Brain microvascular endothelial cell (primary cell): Measurements from ENCODE around the gene EDEM3.
"Not testable (repeated sequence)": the region's sequence is repeated elsewhere in the genome, so short reads cannot be mapped to it uniquely, and the experiment has no call there.

ENCODE experiments used
- DNase-seq: peaks from one replicate; pipeline ENCODE4 v3.0.0-alpha.2; 2020
- H3K27ac ChIP-seq: fragments of 250-450 bp; sonication (Bioruptor Pico); 2 replicates; pipeline ENCODE4 v1.5.1; 2020; ENCODE audit warnings: mild to moderate bottlenecking, moderate library complexity
- H3K27me3 ChIP-seq: fragments of 250-450 bp; sonication (Bioruptor Pico); replicated peaks from 2 replicates; pipeline ENCODE4 v1.5.1; 2020; ENCODE audit warnings: mild to moderate bottlenecking
- H3K36me3 ChIP-seq: fragments of 250-450 bp; sonication (Bioruptor Pico); replicated peaks from 2 replicates; pipeline ENCODE4 v1.5.1; 2020; ENCODE audit warnings: mild to moderate bottlenecking
- H3K4me3 ChIP-seq: 2 replicates; pipeline ENCODE4 v1.5.1; 2011; ENCODE audit warnings: low read depth, mild to moderate bottlenecking, control low read depth, low read length, moderate library complexity
- in situ Hi-C: cut with HindIII; loops from 2 replicates; pipeline ENCODE4 v1.10.0; 2017; ENCODE audit warnings: low sequenced_read_pairs, low pct_ligation_motif_present
- TF ChIP-seq, protein P1 (sequence below): IDR thresholded peaks from 2 replicates; pipeline ENCODE4 v1.5.1; 2011; ENCODE audit warnings: low read depth, mild to moderate bottlenecking, moderate library complexity, low read length, control low read depth, inconsistent platforms; ENCODE audit errors: missing control alignments

Gene EDEM3

DNA sequence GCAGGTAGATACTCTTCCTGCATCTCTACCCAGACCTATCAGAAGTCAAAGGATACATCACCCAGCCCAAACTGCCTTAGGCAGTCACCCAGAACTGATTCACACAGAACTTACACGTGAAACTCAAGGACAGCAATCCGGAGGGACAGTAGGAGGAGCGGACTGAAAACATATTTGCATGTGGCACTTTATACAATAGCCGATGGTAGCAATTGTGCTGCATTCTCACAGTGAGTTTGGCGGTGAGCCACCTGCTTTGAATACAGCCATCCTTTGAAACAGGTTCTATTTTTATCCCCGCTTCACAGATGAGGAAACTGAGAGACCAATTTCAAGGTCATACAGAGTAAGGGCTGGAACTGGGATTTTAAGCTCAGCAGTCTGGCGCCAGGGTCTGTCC, 69.5 kb downstream of the EDEM3 start:
- no peak for DNase-seq
- no peak overlapping the region for H3K27ac ChIP-seq
- TF ChIP-seq, protein P1, sequence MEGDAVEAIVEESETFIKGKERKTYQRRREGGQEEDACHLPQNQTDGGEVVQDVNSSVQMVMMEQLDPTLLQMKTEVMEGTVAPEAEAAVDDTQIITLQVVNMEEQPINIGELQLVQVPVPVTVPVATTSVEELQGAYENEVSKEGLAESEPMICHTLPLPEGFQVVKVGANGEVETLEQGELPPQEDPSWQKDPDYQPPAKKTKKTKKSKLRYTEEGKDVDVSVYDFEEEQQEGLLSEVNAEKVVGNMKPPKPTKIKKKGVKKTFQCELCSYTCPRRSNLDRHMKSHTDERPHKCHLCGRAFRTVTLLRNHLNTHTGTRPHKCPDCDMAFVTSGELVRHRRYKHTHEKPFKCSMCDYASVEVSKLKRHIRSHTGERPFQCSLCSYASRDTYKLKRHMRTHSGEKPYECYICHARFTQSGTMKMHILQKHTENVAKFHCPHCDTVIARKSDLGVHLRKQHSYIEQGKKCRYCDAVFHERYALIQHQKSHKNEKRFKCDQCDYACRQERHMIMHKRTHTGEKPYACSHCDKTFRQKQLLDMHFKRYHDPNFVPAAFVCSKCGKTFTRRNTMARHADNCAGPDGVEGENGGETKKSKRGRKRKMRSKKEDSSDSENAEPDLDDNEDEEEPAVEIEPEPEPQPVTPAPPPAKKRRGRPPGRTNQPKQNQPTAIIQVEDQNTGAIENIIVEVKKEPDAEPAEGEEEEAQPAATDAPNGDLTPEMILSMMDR, result no peak
- in situ Hi-C loops, result no loop called here
- no peaks in the 10 kb centered on the region for H3K36me3 ChIP-seq
- H3K27me3 ChIP-seq, result no peaks in the 10 kb centered on the region
- H3K4me3 ChIP-seq, result no peak overlapping the region

DNA sequence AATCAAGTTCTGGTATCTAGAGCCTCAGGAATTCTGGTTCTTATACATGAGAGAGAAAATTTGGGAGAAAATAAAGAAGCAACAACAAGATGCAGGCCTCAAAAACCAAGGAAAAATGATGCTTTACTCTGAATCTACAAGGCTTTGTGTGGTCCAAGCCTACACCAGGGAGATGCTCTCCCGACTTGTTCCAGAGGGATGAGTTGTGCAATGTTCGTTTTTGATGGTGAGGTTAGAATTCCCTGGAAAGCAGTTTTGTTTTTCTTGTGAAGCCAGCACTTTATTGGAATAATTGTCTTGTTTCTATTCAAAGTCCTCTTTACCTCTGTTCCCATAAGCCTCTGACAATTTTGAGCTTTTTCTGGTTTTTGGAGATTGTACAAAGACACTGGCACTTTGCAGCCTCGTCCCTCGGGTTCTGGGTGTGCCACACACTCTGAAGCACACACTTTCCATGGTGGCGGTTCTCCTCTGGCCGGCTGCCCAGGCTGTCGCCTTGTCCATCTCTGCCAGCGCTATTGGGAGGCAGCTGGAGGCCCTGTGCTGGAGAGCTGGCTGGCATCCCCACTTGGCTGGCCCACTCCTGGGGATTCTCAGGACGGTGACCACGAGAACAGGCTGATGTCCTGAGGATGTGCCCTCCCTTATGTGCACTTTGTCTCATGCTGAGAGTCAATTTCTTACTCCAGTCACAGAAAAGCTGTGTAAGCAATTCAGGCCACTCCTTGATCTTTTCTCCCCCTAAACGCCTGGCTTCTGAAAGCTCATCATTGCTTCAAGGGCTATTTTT, 70.2 kb downstream of the EDEM3 start:
- TF ChIP-seq, protein P1, result no peak

DNA sequence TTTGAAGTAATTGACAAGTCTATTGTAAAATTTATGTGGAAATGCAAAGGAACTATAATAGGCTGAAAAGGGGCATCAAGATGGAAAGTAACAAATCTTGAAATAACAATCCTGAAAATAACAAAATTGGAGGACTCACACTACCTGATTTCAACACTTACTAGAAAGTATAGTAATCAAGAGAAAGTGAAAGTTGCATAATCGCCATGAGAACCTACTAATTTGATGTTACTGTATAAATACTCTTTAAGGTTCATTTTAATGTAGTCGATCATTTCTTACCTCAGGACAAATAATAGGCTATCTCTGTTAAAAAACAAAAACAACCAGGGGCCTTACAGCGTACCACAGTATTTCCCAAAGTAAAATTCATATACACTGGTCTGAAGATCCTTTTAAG, 71.7 kb downstream of the EDEM3 start:
- DNase-seq, result no peak
- Histone ChIP-seq H3K27me3 (no peaks in the 10 kb centered on the region), H3K27ac (no peak overlapping the region), H3K4me3 (no peak overlapping the region), H3K36me3 (no peaks in the 10 kb centered on the region)
- TF ChIP-seq, protein P1, result no peak
- in situ Hi-C loops, result no loop called here

More for the DNA sequence above, 70.2 kb downstream of the EDEM3 start:
- Histone ChIP-seq H3K27me3 (no peaks in the 10 kb centered on the region), H3K27ac (no peak overlapping the region), H3K4me3 (no peak overlapping the region), H3K36me3 (no peaks in the 10 kb centered on the region)
- in situ Hi-C loops, result no loop called here
- no peak for DNase-seq

DNA sequence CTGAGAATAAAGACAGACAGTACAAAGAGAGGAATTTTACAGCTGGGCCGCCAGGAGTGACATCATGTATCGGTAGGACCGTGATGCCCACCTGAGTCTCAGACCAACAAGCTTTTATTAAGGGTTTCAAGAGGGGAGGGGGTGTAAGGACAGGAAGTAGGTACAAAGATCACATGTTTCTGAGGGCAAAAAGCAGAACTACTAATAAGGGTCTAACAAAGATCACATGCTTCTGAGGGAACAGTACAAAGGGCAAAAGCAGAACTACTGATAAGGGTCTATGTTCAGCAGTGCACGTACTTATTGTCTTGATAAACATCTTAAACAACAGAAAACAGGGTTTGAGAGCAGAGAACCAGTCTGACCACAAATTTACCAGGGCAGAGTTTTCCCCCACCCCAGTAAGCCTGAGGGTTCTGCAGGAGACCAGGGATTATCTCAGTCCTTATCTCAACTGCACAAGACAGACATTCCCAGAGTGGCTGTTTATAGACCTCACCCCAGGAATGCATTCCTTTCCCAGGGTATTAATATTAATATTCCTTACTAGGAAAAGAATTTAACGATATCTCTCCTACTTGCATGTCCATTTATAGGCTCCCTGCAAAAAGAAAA, 73.9 kb downstream of the EDEM3 start:
- in situ Hi-C loops, H3K4me3 ChIP-seq, H3K27ac ChIP-seq, H3K36me3 ChIP-seq, DNase-seq, H3K27me3 ChIP-seq: not testable (repeated sequence)

DNA sequence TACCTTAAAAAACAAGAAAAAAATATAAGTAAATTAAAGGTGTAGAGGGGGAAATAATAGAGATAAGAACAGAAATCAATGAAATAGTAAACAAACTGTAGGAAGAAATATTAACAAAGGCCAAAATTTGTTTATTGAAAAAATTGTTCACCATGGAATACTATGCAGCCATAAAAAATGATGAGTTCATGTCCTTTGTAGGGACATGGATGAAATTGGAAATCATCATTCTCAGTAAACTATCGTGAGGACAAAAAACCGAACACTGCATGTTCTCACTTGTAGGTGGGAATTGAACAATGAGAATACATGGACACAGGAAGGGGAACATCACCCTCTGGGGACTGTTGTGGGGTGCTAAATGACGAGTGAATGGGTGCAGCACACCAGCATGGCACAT, 75.2 kb downstream of the EDEM3 start:
- in situ Hi-C loops, H3K27me3 ChIP-seq, H3K4me3 ChIP-seq, H3K36me3 ChIP-seq, H3K27ac ChIP-seq, DNase-seq: not testable (repeated sequence)

DNA sequence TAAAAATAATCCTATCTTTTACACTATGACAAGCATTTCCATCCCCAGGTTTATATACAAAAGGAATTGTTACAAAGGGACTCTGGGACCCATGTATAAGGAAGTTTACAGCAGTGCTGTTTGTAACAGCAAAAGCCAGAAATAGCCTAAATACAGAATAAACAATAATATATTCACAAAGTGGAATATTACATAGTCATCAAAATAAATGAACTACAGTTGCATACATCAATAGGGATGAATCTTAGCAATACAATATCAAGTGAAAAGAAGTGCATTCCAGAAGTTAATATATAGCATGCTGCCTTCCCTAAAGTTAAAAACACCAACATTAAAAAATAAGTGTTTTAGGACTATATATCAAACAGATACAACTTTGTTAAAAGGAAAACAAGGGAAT, 77.3 kb downstream of the EDEM3 start:
- H3K36me3 ChIP-seq, result no peaks in the 10 kb centered on the region
- in situ Hi-C loops, result no loop called here
- DNase-seq, result no peak
- no peak overlapping the region for H3K4me3 ChIP-seq
- TF ChIP-seq, protein P1, result no peak
- no peak overlapping the region for H3K27ac ChIP-seq
- H3K27me3 ChIP-seq, result no peaks in the 10 kb centered on the region

DNA sequence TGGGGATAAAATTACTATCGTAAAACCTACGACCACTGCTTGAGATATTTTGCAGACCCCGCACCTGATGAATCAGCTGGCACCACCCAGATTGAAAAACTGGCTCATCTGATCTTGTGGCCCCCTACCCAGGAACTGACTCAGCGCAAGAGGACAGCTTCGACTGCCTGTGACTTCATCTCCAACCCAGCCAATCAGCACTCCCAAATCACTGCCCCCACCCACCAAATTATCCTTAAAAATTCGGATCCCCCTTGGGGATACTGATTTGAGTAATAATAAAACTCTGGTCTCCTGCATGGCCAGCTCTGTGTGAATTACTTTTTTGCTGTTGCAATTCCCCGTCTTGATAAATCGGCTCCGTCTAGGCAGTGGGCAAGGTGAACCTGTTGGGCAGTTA, 81.4 kb downstream of the EDEM3 start:
- TF ChIP-seq, protein P1, result no peak
- Histone ChIP-seq H3K4me3 (no peak overlapping the region), H3K36me3 (no peaks in the 10 kb centered on the region), H3K27ac (no peak overlapping the region), H3K27me3 (no peaks in the 10 kb centered on the region)
- in situ Hi-C loops, result loop anchor here (25.0 kb wide), 1 partner anchor 586 kb away; no protein-coding TSS in a partner anchor
- DNase-seq, result no peak
